ENCODE results near the gene CENPQ. TPM values are rescaled to one million over a fixed set of nuclear protein-coding genes. Genes with fewer than 3 reads are reported as not detected.

Gene CENPQ
- total and polyA plus RNA-seq, 2 of the 13 experiments (the other 11 are each of a cell fraction or from before 2014, with no cell fraction given) = 9.1 to 20.1 TPM

GRCh38 chr6:49506569-49507111 lies 43.5 kb downstream of the CENPQ start (continued):
- TF ChIP-seq IRX3 (CRISPR knock-in tag; IDR thresholded peaks at IDR 0.05; ENCODE audit: borderline replicate concordance, low read depth) (no peak), TFE3 (CRISPR knock-in tag; IDR thresholded peaks at IDR 0.05) (0 out of 2 replicates have a peak, but pooled peaks have one; percentile 10), ZSCAN31 (CRISPR knock-in tag; IDR thresholded peaks at IDR 0.05; ENCODE audit: low read depth) (peak; percentile 73; the same call in 1 of the 2 replicates), AGO2 (optimal IDR thresholded peaks at IDR 0.05; ENCODE audit: low read depth, low read length) (no peak), FOXA3 (CRISPR knock-in tag; IDR thresholded peaks at IDR 0.05) (peak; percentile 74), YY1 (IDR thresholded peaks at IDR 0.05; ENCODE audit: insufficient read depth, insufficient replicate concordance, low read depth, low read length) (peak; percentile 44), ZNF878 (CRISPR knock-in tag; IDR thresholded peaks at IDR 0.05) (0 out of 2 replicates have a peak, but pooled peaks have one; percentile 72), SCMH1 (CRISPR knock-in tag; IDR thresholded peaks at IDR 0.05; ENCODE audit: borderline replicate concordance) (no peak), ZBTB3 (CRISPR knock-in tag; IDR thresholded peaks at IDR 0.05; ENCODE audit: borderline replicate concordance, low read depth) (no peak), ZNF605 (CRISPR knock-in tag; IDR thresholded peaks at IDR 0.05) (peak; percentile 64; the same call in 1 of the 2 replicates), IRF9 (CRISPR knock-in tag; IDR thresholded peaks at IDR 0.05; ENCODE audit: borderline replicate concordance) (no peak), ZNF264 (CRISPR knock-in tag; IDR thresholded peaks at IDR 0.05) (peak; percentile 71; the same call in 1 of the 2 replicates), SIX4 (CRISPR knock-in tag; IDR thresholded peaks at IDR 0.05) (no peak), ZNF24 (IDR thresholded peaks at IDR 0.05) (no peak)
- TF ChIP-seq, protein P1, sequence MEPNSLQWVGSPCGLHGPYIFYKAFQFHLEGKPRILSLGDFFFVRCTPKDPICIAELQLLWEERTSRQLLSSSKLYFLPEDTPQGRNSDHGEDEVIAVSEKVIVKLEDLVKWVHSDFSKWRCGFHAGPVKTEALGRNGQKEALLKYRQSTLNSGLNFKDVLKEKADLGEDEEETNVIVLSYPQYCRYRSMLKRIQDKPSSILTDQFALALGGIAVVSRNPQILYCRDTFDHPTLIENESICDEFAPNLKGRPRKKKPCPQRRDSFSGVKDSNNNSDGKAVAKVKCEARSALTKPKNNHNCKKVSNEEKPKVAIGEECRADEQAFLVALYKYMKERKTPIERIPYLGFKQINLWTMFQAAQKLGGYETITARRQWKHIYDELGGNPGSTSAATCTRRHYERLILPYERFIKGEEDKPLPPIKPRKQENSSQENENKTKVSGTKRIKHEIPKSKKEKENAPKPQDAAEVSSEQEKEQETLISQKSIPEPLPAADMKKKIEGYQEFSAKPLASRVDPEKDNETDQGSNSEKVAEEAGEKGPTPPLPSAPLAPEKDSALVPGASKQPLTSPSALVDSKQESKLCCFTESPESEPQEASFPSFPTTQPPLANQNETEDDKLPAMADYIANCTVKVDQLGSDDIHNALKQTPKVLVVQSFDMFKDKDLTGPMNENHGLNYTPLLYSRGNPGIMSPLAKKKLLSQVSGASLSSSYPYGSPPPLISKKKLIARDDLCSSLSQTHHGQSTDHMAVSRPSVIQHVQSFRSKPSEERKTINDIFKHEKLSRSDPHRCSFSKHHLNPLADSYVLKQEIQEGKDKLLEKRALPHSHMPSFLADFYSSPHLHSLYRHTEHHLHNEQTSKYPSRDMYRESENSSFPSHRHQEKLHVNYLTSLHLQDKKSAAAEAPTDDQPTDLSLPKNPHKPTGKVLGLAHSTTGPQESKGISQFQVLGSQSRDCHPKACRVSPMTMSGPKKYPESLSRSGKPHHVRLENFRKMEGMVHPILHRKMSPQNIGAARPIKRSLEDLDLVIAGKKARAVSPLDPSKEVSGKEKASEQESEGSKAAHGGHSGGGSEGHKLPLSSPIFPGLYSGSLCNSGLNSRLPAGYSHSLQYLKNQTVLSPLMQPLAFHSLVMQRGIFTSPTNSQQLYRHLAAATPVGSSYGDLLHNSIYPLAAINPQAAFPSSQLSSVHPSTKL (CRISPR knock-in tag; IDR thresholded peaks at IDR 0.05) = peak; percentile 68; the same call in 1 of the 2 replicates
- TF ChIP-seq, protein P2, sequence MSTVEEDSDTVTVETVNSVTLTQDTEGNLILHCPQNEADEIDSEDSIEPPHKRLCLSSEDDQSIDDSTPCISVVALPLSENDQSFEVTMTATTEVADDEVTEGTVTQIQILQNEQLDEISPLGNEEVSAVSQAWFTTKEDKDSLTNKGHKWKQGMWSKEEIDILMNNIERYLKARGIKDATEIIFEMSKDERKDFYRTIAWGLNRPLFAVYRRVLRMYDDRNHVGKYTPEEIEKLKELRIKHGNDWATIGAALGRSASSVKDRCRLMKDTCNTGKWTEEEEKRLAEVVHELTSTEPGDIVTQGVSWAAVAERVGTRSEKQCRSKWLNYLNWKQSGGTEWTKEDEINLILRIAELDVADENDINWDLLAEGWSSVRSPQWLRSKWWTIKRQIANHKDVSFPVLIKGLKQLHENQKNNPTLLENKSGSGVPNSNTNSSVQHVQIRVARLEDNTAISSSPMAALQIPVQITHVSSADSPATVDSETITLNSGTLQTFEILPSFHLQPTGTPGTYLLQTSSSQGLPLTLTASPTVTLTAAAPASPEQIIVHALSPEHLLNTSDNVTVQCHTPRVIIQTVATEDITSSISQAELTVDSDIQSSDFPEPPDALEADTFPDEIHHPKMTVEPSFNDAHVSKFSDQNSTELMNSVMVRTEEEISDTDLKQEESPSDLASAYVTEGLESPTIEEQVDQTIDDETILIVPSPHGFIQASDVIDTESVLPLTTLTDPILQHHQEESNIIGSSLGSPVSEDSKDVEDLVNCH (CRISPR knock-in tag; IDR thresholded peaks at IDR 0.05) = no peak
- TF ChIP-seq, protein P3, sequence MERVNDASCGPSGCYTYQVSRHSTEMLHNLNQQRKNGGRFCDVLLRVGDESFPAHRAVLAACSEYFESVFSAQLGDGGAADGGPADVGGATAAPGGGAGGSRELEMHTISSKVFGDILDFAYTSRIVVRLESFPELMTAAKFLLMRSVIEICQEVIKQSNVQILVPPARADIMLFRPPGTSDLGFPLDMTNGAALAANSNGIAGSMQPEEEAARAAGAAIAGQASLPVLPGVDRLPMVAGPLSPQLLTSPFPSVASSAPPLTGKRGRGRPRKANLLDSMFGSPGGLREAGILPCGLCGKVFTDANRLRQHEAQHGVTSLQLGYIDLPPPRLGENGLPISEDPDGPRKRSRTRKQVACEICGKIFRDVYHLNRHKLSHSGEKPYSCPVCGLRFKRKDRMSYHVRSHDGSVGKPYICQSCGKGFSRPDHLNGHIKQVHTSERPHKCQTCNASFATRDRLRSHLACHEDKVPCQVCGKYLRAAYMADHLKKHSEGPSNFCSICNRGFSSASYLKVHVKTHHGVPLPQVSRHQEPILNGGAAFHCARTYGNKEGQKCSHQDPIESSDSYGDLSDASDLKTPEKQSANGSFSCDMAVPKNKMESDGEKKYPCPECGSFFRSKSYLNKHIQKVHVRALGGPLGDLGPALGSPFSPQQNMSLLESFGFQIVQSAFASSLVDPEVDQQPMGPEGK (CRISPR knock-in tag; IDR thresholded peaks at IDR 0.05) = peak; percentile 37; the same call in 1 of the 2 replicates
